B cell (primary cell): ENCODE results near the gene PAX2. TPM values are rescaled to one million over a fixed set of nuclear protein-coding genes. Genes with fewer than 3 reads are reported as not detected.

Experiments used
- ATAC-seq: fragments of 200-7000 bp; cut with Tn5 transposase; one replicate; pipeline ENCODE4 v1.10.0; 2021; ENCODE audit warnings: low read depth, mild to moderate bottlenecking, moderate number of reproducible peaks, moderate library complexity
- CTCF ChIA-PET: fragments of 350-600 bp; sonication (Branson Sonifier 250); formaldehyde crosslinking; loops from one replicate; lab custom pipeline; 2021; ENCODE audit warnings: antibody characterized with exemption, inconsistent platforms; lab: Charles Lee
- POLR2A ChIA-PET: fragments of 350-600 bp; sonication (Branson Sonifier 250); formaldehyde crosslinking; loops from one replicate; lab custom pipeline; 2021; ENCODE audit warnings: antibody characterized with exemption; lab: Charles Lee
- DNase-seq: peaks from one replicate; pipeline ENCODE4 v3.0.0; 2013
- H2AFZ ChIP-seq: 2 replicates; pipeline ENCODE4 v1.6.1; 2012; ENCODE audit warnings: mild to moderate bottlenecking, low read depth, low read length; ENCODE audit not compliant: insufficient read depth, poor library complexity, severe bottlenecking
- H3K27ac ChIP-seq, 2 donors: 1 replicate in 1 of 2; 2 replicates in 1 of 2; pipeline ENCODE4 v1.5.1; 2012 to 2013; ENCODE audit warnings: low read length in 2 of 2, mild to moderate bottlenecking in 2 of 2, moderate library complexity in 1 of 2
- H3K27me3 ChIP-seq, 4 experiments: fragments of 200-600 bp in 1 of 4; sonication (generic) in 1 of 4; replicated peaks in 1 of 4; 1 replicate in 2 of 4; 2 replicates in 2 of 4; pipeline versions ENCODE4 v1.6.1 to v1.7.0; 2013 to 2016; ENCODE audit warnings: low read length in 3 of 4, mild to moderate bottlenecking in 2 of 4, mixed read lengths in 1 of 4, moderate library complexity in 1 of 4; ENCODE audit not compliant: insufficient read depth in 4 of 4, control insufficient read depth in 3 of 4; ENCODE audit errors: control extremely low read depth in 1 of 4
- H3K36me3 ChIP-seq, 2 experiments: replicated peaks in 1 of 2; 1 replicate in 1 of 2; 2 replicates in 1 of 2; pipeline versions ENCODE4 v1.6.1 to v1.7.1; 2013; ENCODE audit warnings: low read length in 1 of 2; ENCODE audit not compliant: insufficient read depth in 2 of 2, control insufficient read depth in 1 of 2; ENCODE audit errors: control extremely low read depth in 1 of 2, extremely low read depth in 1 of 2
- H3K4me1 ChIP-seq, 2 donors: fragments of 200-600 bp in 1 of 2; sonication (generic) in 1 of 2; 1 replicate in 1 of 2; 2 replicates in 1 of 2; pipeline versions ENCODE4 v1.5.1 to v1.6.1; 2013 to 2017; ENCODE audit warnings: low read length in 2 of 2; ENCODE audit not compliant: control insufficient read depth in 2 of 2, insufficient read depth in 2 of 2
- H3K4me2 ChIP-seq: replicated peaks from 2 replicates; pipeline ENCODE3; 2012; ENCODE audit warnings: mild to moderate bottlenecking, low read depth, low read length; ENCODE audit not compliant: poor library complexity, severe bottlenecking
- H3K4me3 ChIP-seq, 5 experiments: fragments of 200-600 bp in 1 of 5; sonication (generic) in 1 of 5; 1 replicate in 3 of 5; 2 replicates in 2 of 5; pipeline versions ENCODE4 v1.5.1 to v1.7.0; 2011 to 2016; ENCODE audit warnings: low read length in 4 of 5, mild to moderate bottlenecking in 4 of 5, low read depth in 2 of 5, control low read depth in 1 of 5, moderate library complexity in 1 of 5; ENCODE audit not compliant: insufficient read depth in 1 of 5; ENCODE audit errors: control extremely low read depth in 1 of 5, extremely low read depth in 1 of 5
- H3K79me2 ChIP-seq: fragments of 200-600 bp; sonication (generic); one replicate; pipeline ENCODE4 v1.6.0; 2016; ENCODE audit warnings: low read length; ENCODE audit not compliant: control insufficient read depth, insufficient read depth
- H3K9ac ChIP-seq: fragments of 200-600 bp; sonication (generic); 2 replicates; pipeline ENCODE4 v1.6.1; 2017; ENCODE audit warnings: mild to moderate bottlenecking, low read length, moderate library complexity
- H3K9me3 ChIP-seq, 3 donors: one replicate each; pipeline versions ENCODE4 v1.6.1 to v1.7.1; 2013; ENCODE audit warnings: low read length in 2 of 3; ENCODE audit not compliant: control insufficient read depth in 2 of 3, insufficient read depth in 1 of 3; ENCODE audit errors: control extremely low read depth in 1 of 3
- H4K20me1 ChIP-seq: 2 replicates; pipeline ENCODE4 v1.6.0; 2012; ENCODE audit warnings: mild to moderate bottlenecking, low read length; ENCODE audit not compliant: insufficient read depth, control insufficient read depth, poor library complexity, severe bottlenecking
- H3K27ac Mint-ChIP-seq: one replicate; pipeline ENCODE4 v1.8.0; 2021; ENCODE audit warnings: mixed read lengths
- H3K27me3 Mint-ChIP-seq: one replicate; pipeline ENCODE4 v1.8.0; 2021; ENCODE audit warnings: mixed read lengths
- H3K4me1 Mint-ChIP-seq: one replicate; pipeline ENCODE4 v1.8.0; 2021; ENCODE audit warnings: mixed read lengths
- H3K4me3 Mint-ChIP-seq: one replicate; pipeline ENCODE4 v1.8.0; 2021; ENCODE audit warnings: mixed read lengths
- H3K9me3 Mint-ChIP-seq: one replicate; pipeline ENCODE4 v1.8.0; 2022; ENCODE audit warnings: mixed read lengths; ENCODE audit not compliant: insufficient read depth
- CTCF ChIP-seq: fragments of 200-600 bp; IDR thresholded peaks from one replicate; pipeline ENCODE4 v1.8.0; 2022; ENCODE audit warnings: antibody characterized with exemption, mild to moderate bottlenecking
- EZH2 ChIP-seq: IDR thresholded peaks from 2 replicates; pipeline ENCODE4 v1.6.1; 2012; ENCODE audit warnings: borderline replicate concordance, low read depth, mild to moderate bottlenecking, moderate library complexity, low read length; ENCODE audit not compliant: insufficient read depth, poor library complexity, severe bottlenecking
- WGBS: methylation state at CpG from one replicate; pipeline ENCODE4 v1.1.5; 2013; ENCODE audit warnings: missing lambda C conversion rate; ENCODE audit not compliant: insufficient coverage; 5-methylcytosine and 5-hydroxymethylcytosine counted together
- intact Hi-C: fragments of 100-400 bp; cut with micrococcal nuclease; formaldehyde crosslinking; loops from one replicate; pipeline ENCODE4 v1.10.0; 2022
- polyA plus RNA-seq: library from polyadenylated mRNA; depleted of rRNA; stranded (reverse); fragments of >200 nt; gene quantifications from 2 replicates; pipeline ENCODE4 v1.2.3, GENCODE V29; 2012
- total RNA-seq, 2 donors: library from RNA; stranded (reverse); fragments of 120-200 nt in 1 of 2; gene quantifications; 1 replicate in 1 of 2; 2 replicates in 1 of 2; pipeline versions ENCODE4 v1.2.3 to v1.2.4, GENCODE V29; 2013 to 2022

The PAX2 gene
- total and polyA plus RNA-seq, 2 donors (not counting 1 experiment from before 2014, with no cell fraction given): 0.12 TPM; not detected in 1

- no peaks in the 10 kb centered on the region for H4K20me1 ChIP-seq
- H3K79me2 ChIP-seq: no peaks in the 10 kb centered on the region
- DNase-seq: no peak
- no peaks in the 10 kb centered on the region for H3K4me1 ChIP-seq
- H2AFZ ChIP-seq: no peak overlapping the region
- no peak overlapping the region for H3K27ac ChIP-seq
- H3K27me3 Mint-ChIP-seq: peaks cover 49% of the 10 kb centered on the region
- peaks cover 0 to 50% (median 3%) of the 10 kb centered on the region in 4 experiments for H3K27me3 ChIP-seq
- H3K4me2 ChIP-seq: no peak overlapping the region
- no peak overlapping the region for H3K27ac Mint-ChIP-seq
- no peaks in the 10 kb centered on the region for H3K4me1 Mint-ChIP-seq
- H3K36me3 ChIP-seq: no peaks in the 10 kb centered on the region
- no peaks in the 10 kb centered on the region for H3K9me3 Mint-ChIP-seq
- 0% methylated on average over 3 of the region's 3 CpGs for WGBS
- intact Hi-C loops: no loop called here
- no peak for ATAC-seq
- no peak overlapping the region for H3K4me3 Mint-ChIP-seq
- H3K9ac ChIP-seq: no peak overlapping the region
- TF ChIP-seq CTCF (no peak), EZH2 (no peak)
- POLR2A ChIA-PET: no interaction called here
- H3K4me3 ChIP-seq: no peak overlapping the region
- CTCF ChIA-PET: interaction anchor here (1.3 kb wide), 1 partner anchor 13 kb away, joined by 3 read pairs; no protein-coding TSS in a partner anchor
- H3K9me3 ChIP-seq: peaks cover 0 to 3% (median 0%) of the 10 kb centered on the region in 3 donors
These were observed 69.5 kb downstream of the PAX2 start for GRCh38 chr10:100814751-100815474.

DNA sequence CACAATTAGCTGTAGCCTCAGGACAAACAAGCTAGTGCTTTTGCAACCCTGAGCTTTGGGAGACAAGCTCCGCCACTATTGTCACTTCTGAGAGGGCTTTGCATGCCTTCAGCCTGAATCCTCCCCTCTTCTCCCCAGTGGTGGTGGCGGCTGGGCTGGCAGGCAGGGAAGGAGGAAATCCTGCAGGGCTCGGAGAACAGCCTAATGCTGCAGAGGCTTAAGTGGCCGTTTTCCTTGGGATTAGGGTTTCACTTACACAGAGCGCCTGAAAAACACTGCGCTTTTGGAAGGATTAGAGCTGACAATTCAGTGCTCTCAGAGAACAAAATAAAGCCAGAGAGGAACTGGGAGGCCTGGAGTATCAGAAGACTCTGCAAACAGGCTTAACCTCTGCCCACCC lies 71.3 kb downstream of the PAX2 start:
- intact Hi-C loops: no loop called here
- CTCF ChIA-PET: interaction anchor here (1.7 kb wide), 1 partner anchor 9 kb away, joined by 4 read pairs; no protein-coding TSS in a partner anchor
- peaks cover 0 to 3% (median 0%) of the 10 kb centered on the region in 3 donors for H3K9me3 ChIP-seq

More for the DNA sequence above, 71.3 kb downstream of the PAX2 start:
- Histone ChIP-seq H4K20me1 (no peaks in the 10 kb centered on the region), H3K27me3 (peaks cover 0 to 42% (median 5%) of the 10 kb centered on the region in 4 experiments), H3K4me1 (no peaks in the 10 kb centered on the region), H3K36me3 (no peaks in the 10 kb centered on the region), H3K4me2 (no peak overlapping the region), H3K27ac (no peak overlapping the region), H2AFZ (no peak overlapping the region), H3K9ac (no peak overlapping the region), H3K79me2 (no peaks in the 10 kb centered on the region), H3K4me3 (no peak overlapping the region)
- no peaks in the 10 kb centered on the region for H3K9me3 Mint-ChIP-seq
- H3K4me3 Mint-ChIP-seq: no peak overlapping the region
- no peaks in the 10 kb centered on the region for H3K4me1 Mint-ChIP-seq
- 75% methylated on average over 6 of the region's 6 CpGs for WGBS
- TF ChIP-seq EZH2 (no peak), CTCF (no peak)
- H3K27ac Mint-ChIP-seq: no peak overlapping the region
- ATAC-seq: no peak
- DNase-seq: no peak
- H3K27me3 Mint-ChIP-seq: peaks cover 46% of the 10 kb centered on the region
- POLR2A ChIA-PET: no interaction called here
